GM21526 (cell line): ENCODE results near the gene HRH4.
A peak's percentile ranks its signal among the peaks of the same experiment; 100 is the strongest.

Source experiments
- ATAC-seq: cut with Tn5 transposase; IDR thresholded peaks from one replicate; pipeline ENCODE4 v1.9.1; 2021; ENCODE audit warnings: moderate library complexity; ENCODE audit not compliant: unreplicated experiment, low FRiP score

Gene HRH4, protein sequence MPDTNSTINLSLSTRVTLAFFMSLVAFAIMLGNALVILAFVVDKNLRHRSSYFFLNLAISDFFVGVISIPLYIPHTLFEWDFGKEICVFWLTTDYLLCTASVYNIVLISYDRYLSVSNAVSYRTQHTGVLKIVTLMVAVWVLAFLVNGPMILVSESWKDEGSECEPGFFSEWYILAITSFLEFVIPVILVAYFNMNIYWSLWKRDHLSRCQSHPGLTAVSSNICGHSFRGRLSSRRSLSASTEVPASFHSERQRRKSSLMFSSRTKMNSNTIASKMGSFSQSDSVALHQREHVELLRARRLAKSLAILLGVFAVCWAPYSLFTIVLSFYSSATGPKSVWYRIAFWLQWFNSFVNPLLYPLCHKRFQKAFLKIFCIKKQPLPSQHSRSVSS

GRCh38 chr18:24460388-24460787, at the start of gene HRH4:
Gene HRH4, plus strand, starts transcription at chr18:24460637. Its CDS starts 92 bp downstream, at chr18:24460729.
- no peak for ATAC-seq

GRCh38 chr18:24413148-24413547, 47.3 kb upstream of the HRH4 start:
- ATAC-seq: no peak

DNA sequence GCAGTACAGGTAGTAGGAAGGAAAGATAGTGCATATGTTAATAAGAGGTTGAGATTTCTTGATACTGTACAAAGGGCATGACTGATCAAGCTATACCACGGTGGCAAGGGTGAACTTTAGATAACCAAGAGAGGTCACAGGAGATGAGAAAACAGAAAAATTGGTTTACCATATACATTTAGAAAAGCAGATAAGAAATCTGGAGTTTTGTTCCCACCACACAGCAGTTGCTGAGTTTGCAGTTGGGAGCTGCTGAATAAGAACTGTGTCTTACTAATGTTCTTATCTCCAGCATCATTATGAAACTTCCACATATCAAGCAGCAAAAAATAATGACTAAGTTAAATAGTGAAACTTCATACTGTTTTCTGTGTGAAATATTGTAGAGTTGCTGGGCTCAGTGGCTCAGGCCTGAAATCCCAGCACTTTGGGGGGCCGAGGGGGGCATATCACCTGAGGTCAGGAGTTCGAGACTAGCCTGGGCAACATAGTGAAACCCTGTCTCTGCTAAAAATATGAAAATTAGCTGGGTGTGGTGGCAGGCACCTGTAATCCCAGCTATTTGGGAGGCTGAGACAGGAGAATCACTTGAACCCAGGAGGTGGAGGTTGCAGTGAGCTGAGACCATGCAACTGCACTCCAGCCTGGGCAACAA, 46.0 kb upstream of the HRH4 start:
- peak; percentile 56 for ATAC-seq

GRCh38 chr18:24417480-24417879, 43.0 kb upstream of the HRH4 start:
- ATAC-seq: no peak

DNA sequence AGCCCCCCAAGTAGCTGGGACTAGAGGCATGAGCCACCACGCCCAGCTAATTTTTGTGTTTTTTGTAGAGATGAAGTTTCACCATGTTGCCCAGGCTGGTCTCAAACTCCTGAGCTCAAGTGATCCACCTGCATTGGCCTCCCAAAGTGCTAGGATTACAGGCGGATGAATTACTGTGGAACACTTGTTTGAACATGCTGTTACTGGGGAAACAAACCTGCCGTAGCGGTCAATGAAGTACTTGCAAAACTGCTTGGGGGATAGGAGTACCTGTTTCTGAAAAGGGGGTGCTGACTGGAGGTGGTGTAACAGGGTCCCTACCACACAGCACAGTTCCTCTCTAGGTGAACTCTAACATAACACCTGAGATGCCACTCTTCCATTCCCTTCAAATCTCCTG, 39.9 kb upstream of the HRH4 start:
- no peak for ATAC-seq

DNA sequence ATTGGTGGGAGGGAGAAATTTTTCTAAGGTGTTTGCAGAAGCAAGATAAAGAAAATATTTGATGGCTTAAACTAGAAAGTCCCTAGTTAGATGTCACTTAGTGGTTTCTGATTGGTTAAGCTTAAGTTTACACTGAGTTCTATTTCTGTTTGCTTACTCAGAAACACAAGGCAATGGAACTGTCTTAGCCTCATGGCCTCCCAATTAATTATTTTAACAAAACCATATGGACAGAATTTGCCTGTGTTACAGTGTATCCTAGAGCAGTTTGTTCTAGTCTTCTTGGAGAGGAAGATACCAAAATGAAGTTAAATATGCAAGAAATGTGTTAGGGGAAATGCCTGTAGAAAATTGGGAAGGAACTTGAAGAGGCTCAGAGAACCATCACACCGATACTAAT, 38.6 kb upstream of the HRH4 start:
- no peak for ATAC-seq

DNA sequence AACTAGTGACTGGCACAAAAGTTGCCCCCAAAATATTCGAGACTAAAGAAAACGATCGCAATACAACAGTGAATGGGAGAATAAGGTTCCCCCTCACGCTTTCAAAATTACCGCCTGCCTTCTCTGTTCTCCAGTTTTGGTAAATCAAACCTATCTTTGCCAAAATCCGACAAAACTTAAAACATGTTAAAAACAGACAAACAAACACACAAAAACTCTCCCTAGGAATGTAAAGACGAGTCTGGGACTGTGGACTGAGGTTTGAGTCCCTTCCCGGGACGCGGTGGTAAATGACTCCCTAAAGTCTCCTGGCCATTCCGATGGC, 34.4 kb upstream of the HRH4 start:
- ATAC-seq: no peak

GRCh38 chr18:24426398-24427294, 33.8 kb upstream of the HRH4 start, which contains the start of gene IMPACT:
Gene IMPACT, plus strand, starts transcription at chr18:24426670. Its CDS starts 87 bp downstream, at chr18:24426757.
- ATAC-seq: peak; percentile 92

- no peak for ATAC-seq
These were observed 33.0 kb upstream of the HRH4 start for GRCh38 chr18:24427484-24427883.

DNA sequence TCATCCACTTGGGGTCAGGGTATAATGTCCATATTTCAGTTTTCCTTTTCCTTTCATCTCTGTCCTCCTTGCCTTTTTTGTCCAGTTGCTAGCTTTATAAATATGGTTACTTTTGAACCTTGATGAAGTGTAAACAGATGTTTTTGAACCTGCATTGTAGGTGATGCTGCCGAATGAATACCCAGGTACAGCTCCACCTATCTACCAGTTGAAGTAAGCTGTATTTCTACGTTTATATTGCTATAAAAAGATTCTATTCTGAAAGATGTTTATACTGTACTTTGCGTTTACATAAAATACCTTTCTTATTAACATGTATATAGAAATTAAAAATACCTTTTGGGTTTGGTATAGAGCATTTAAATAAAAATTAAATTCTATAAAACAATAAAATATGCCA, 31.7 kb upstream of the HRH4 start:
- no peak for ATAC-seq

DNA sequence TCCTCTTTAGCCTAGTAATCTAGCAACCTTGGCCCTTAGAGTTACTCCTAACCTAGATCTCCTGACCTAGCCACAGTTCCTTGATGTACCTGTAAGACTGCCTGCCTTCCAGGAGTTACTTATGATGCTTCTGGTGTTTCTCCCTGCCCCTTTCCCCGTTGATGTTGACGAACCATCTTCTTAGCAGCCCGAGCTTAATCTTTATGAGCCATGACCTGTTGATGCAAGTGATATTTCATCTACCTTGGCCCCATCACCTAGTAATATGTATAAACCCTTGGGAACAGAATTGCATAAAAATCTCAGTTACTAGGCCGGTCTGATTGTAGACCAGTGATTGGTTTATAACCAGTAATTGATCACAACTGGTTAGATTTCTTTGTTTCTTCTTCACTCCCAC, 31.2 kb upstream of the HRH4 start:
- no peak for ATAC-seq

DNA sequence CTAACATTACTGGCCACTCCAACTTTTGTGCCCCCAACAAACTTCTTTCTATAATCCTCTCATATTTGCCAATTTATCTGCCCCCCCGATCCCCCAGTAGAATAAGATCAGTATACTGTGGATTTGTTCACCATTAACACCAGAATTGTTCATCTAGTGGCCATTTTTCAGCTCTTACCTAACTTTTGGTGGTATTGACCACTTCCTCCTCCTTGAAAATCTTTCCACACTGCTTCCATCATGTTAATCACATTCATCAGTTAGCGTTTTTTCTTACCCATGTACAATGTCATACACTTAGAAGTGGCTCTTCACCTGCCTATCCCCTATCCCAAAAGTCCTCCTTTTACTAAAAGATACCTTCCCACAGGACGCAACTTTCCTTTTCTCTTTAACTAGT, 27.8 kb upstream of the HRH4 start:
- ATAC-seq: no peak

GRCh38 chr18:24436939-24437338, 23.5 kb upstream of the HRH4 start:
- ATAC-seq: no peak

- ATAC-seq: peak; percentile 80
These were observed 16.6 kb upstream of the HRH4 start for GRCh38 chr18:24443870-24444269.

DNA sequence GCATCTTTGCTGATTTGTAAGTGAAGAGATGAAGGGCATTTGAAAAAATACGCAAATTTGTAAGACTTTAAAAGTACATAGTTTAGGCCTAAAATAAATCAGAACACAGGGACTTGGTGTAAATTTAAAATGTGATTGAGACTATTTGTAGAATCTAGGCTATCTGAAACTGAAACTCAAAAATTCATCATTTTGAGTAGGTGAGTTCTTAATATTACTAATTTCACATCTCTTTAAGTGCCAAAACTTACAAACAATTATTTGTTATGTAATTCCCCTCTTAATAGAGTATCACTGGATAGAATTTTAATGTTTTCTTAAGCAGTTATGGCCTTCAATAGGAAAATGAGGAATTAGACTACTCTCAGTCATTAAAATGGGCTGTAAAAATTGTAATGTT, 14.0 kb upstream of the HRH4 start:
- ATAC-seq: no peak

DNA sequence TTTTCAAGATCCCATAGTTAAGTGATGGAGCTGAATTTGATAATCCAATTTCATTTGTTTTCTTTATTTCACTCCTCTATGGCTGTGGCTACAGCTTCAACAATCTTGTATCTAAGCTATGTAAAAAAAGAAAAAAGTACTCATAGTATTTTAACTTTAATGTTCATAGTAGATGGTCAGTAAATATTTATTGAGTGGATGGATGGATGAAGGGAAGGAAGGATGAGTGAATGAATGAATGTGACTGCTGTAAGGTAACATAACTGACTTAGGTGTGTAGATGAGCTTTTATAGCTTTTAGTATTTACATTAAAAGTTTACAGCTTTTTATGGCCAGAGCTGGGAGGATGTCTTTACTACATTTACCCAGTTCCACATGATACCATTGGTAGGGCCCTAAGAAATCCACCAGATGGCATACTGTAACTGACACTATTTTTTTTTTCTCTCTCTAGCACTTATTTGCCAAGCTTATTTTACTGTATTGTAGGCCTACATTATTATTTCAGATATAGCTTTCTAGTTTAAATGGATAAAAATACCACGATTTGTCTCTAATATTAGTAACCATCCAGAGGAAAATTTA, 13.4 kb upstream of the HRH4 start:
- ATAC-seq: no peak

- ATAC-seq: no peak
These were observed 12.5 kb upstream of the HRH4 start for GRCh38 chr18:24447961-24448360.

DNA sequence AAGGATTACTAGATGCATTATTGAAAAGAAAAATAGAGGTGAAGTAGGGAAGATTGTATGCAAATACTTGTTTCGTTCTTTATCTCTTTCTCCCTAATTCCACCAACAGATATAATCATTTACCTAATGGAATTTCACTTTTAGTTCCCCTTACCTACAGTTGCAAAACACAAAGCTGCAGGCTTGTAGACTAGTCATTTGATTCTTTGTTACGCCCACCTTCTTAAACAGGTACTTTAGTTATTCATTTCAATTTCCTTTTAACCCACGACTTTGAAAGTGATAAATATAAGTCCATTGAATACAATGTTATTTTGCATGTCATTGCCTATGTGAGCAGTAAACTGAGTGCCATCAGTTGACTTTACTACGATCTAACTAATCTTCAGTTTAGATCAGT, 3.9 kb upstream of the HRH4 start:
- peak; percentile 85 for ATAC-seq

DNA sequence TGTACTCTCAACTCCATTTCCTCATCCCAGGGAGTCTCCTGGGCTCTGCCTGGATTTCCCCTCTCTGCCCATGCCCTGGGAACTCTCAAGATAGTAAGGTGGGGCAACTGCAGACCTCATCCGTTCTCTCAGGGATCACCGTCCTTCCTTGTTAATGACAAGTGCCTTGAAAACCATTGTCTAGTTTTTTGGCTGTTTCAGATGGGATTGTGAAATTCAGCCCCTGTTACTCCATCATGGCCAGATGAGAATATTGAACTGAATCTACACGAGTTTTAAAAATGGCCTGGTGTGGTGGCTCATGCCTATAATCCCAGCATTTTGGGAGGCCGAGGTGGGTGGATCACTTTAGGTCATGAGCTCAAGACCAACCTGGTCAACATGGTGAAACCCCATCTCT, 665 bp upstream of the HRH4 start:
- ATAC-seq: no peak

DNA sequence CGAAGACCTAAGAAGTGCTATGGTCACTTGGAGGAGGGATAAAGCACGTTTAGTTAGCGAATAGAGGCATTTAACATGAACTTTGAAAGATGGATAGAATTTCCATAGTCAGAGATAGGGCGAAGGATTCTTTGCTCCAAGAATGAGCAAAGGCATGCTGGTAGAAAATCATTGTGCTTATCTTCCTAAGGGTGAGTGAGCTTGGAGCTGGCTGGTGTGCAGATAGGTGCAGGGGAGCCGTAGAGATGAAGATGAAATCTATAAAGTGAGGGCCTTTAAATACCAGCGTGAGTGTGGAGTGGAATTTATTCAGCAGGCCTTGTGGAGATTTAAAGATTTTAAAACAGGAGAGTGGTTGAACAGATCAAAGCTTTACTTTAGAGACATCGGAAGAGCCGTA, 1.6 kb downstream of the HRH4 start:
- no peak for ATAC-seq
